HG02870 (cell line): ENCODE data around the gene SAMD8.

Source experiments
- ATAC-seq: cut with Tn5 transposase; IDR thresholded peaks from one replicate; pipeline ENCODE4 v1.9.1; 2021; ENCODE audit warnings: mild to moderate bottlenecking, moderate library complexity; ENCODE audit not compliant: unreplicated experiment

Gene SAMD8

GRCh38 chr10:75111365-75111906, at the start of gene SAMD8:
Gene SAMD8, plus strand, starts transcription at chr10:75111656. Its CDS starts 38,873 bp downstream, at chr10:75150529.
- ATAC-seq: peak; percentile 79

GRCh38 chr10:75061709-75062505, 49.5 kb upstream of the SAMD8 start:
- ATAC-seq: peak; percentile 55

- ATAC-seq: no peak
Observed at GRCh38 chr10:75062506-75063299, 48.8 kb upstream of the SAMD8 start.

GRCh38 chr10:75063461-75064230, 47.8 kb upstream of the SAMD8 start:
- no peak for ATAC-seq

GRCh38 chr10:75065076-75065475, 46.4 kb upstream of the SAMD8 start:
- ATAC-seq: no peak

GRCh38 chr10:75066271-75066670, 45.2 kb upstream of the SAMD8 start:
- ATAC-seq: no peak

GRCh38 chr10:75067272-75067671, 44.2 kb upstream of the SAMD8 start:
- no peak for ATAC-seq

- no peak for ATAC-seq
Observed at GRCh38 chr10:75068523-75068922, 42.9 kb upstream of the SAMD8 start.

GRCh38 chr10:75070476-75070875, 41.0 kb upstream of the SAMD8 start:
- no peak for ATAC-seq

GRCh38 chr10:75070961-75071428, 40.5 kb upstream of the SAMD8 start:
- no peak for ATAC-seq

- ATAC-seq: no peak
Observed at GRCh38 chr10:75071756-75072155, 39.7 kb upstream of the SAMD8 start.

- ATAC-seq: no peak
Observed at GRCh38 chr10:75072727-75073126, 38.7 kb upstream of the SAMD8 start.

GRCh38 chr10:75073442-75073841, 38.0 kb upstream of the SAMD8 start:
- ATAC-seq: no peak

GRCh38 chr10:75074711-75075445, 36.6 kb upstream of the SAMD8 start:
- ATAC-seq: no peak

GRCh38 chr10:75076348-75076747, 35.1 kb upstream of the SAMD8 start:
- ATAC-seq: no peak

GRCh38 chr10:75079436-75080083, 31.9 kb upstream of the SAMD8 start:
- no peak for ATAC-seq

- no peak for ATAC-seq
Observed at GRCh38 chr10:75080554-75080953, 30.9 kb upstream of the SAMD8 start.

GRCh38 chr10:75081379-75081778, 30.1 kb upstream of the SAMD8 start:
- ATAC-seq: no peak

GRCh38 chr10:75083972-75084833, 27.3 kb upstream of the SAMD8 start:
- ATAC-seq: no peak
